ENCODE results near the gene KIRREL3. TPM values are rescaled to one million over a fixed set of nuclear protein-coding genes. Genes with fewer than 3 reads are reported as not detected.

KIRREL3 gene
- total and polyA plus RNA-seq, 9 donors, result 0.25 to 5.3 (median 0.48) TPM

- Histone ChIP-seq H3K4me1 (ENCODE audit: insufficient read depth) (no peaks in the 10 kb centered on the region), H3K27me3 (no peaks in the 10 kb centered on the region), H3K27ac (no peak overlapping the region), H3K36me3 (no peaks in the 10 kb centered on the region), H3K9me3 (no peaks in the 10 kb centered on the region), H3K4me3 (no peak overlapping the region)
- no peak for DNase-seq
- intact Hi-C loops (cut with DNase I), result no loop called here
- WGBS, 3 donors, result 53 to 63% (median 63%) methylated on average over 4 of the region's 4 CpGs
- TF ChIP-seq POLR2A (IDR thresholded peaks at IDR 0.05) (no peak), EP300 (IDR thresholded peaks at IDR 0.05) (no peak), CTCF (IDR thresholded peaks at IDR 0.05) (no peak)
Observed at GRCh38 chr11:126732981-126733380, 267.6 kb downstream of the KIRREL3 start.

GRCh38 chr11:126731576-126732142 is 268.9 kb downstream of the KIRREL3 start:
- intact Hi-C loops (cut with DNase I), result no loop called here
- Histone ChIP-seq H3K9me3 (no peaks in the 10 kb centered on the region), H3K36me3 (no peaks in the 10 kb centered on the region), H3K4me1 (ENCODE audit: insufficient read depth) (no peaks in the 10 kb centered on the region), H3K4me3 (no peak overlapping the region), H3K27ac (no peak overlapping the region), H3K27me3 (no peaks in the 10 kb centered on the region)
- TF ChIP-seq CTCF (IDR thresholded peaks at IDR 0.05) (no peak), POLR2A (IDR thresholded peaks at IDR 0.05) (no peak), EP300 (IDR thresholded peaks at IDR 0.05) (no peak)
- 50 to 62% (median 51%) methylated on average over 4 of the region's 4 CpGs for WGBS, 3 donors
- DNase-seq, result no peak

GRCh38 chr11:126727381-126727780 is 273.2 kb downstream of the KIRREL3 start:
- no peaks in the 10 kb centered on the region for H3K4me1 ChIP-seq (ENCODE audit: insufficient read depth)
- TF ChIP-seq POLR2A (IDR thresholded peaks at IDR 0.05), result no peak
- intact Hi-C loops (cut with DNase I), result no loop called here
- DNase-seq, result no peak
- no peaks in the 10 kb centered on the region for H3K9me3 ChIP-seq
- H3K4me3 ChIP-seq, result no peak overlapping the region
- H3K27ac ChIP-seq, result no peak overlapping the region
- 32 to 46% (median 37%) methylated on average over 5 of the region's 5 CpGs for WGBS, 3 donors
- H3K36me3 ChIP-seq, result no peaks in the 10 kb centered on the region
- H3K27me3 ChIP-seq, result no peaks in the 10 kb centered on the region

- no peaks in the 10 kb centered on the region for H3K27me3 ChIP-seq
Observed at GRCh38 chr11:126725521-126725920, 275.0 kb downstream of the KIRREL3 start.

More at GRCh38 chr11:126725521-126725920, 275.0 kb downstream of the KIRREL3 start:
- intact Hi-C loops (cut with DNase I), result no loop called here
- Histone ChIP-seq H3K4me3 (no peak overlapping the region), H3K27ac (no peak overlapping the region), H3K9me3 (no peaks in the 10 kb centered on the region), H3K36me3 (no peaks in the 10 kb centered on the region), H3K4me1 (ENCODE audit: insufficient read depth) (no peaks in the 10 kb centered on the region)
- 82 to 92% (median 90%) methylated on average over 7 of the region's 7 CpGs for WGBS, 3 donors
- TF ChIP-seq EP300 (IDR thresholded peaks at IDR 0.05), result no peak
- TF ChIP-seq POLR2A (IDR thresholded peaks at IDR 0.05), result no peak
- TF ChIP-seq CTCF (IDR thresholded peaks at IDR 0.05), result no peak
- DNase-seq, result no peak

Measured in ovary (tissue), 9 donors.